Smooth muscle cell (in vitro differentiated cells): ENCODE measurements around the gene IGSF10. TPM values are rescaled to one million over a fixed set of nuclear protein-coding genes. Genes with fewer than 3 reads are reported as not detected.

Experiments used
- DNase-seq: peaks from one replicate; lab custom pipeline; 2025; ENCODE audit not compliant: unreplicated experiment; lab: John Stamatoyannopoulos, UW
- H2AFZ ChIP-seq: fragments of 200-600 bp; sonication (generic); 2 replicates; pipeline ENCODE4 v1.6.0; 2016; ENCODE audit warnings: antibody characterized with exemption, low read depth, mild to moderate bottlenecking
- H3F3A ChIP-seq: fragments of 200-600 bp; sonication (generic); 2 replicates; pipeline ENCODE4 v1.6.0; 2017; ENCODE audit warnings: antibody characterized with exemption, low read depth
- H3K27ac ChIP-seq: fragments of 200-600 bp; sonication (generic); 2 replicates; pipeline ENCODE4 v1.5.1; 2016; ENCODE audit warnings: low read depth, mild to moderate bottlenecking
- H3K27me3 ChIP-seq: fragments of 200-600 bp; sonication (generic); 2 replicates; pipeline ENCODE4 v1.6.1; 2016; ENCODE audit warnings: low read depth, mild to moderate bottlenecking
- H3K36me3 ChIP-seq: fragments of 200-600 bp; sonication (generic); 2 replicates; pipeline ENCODE4 v1.5.1; 2016; ENCODE audit warnings: low read depth
- H3K4me1 ChIP-seq: fragments of 200-600 bp; sonication (generic); 2 replicates; pipeline ENCODE4 v1.5.1; 2016; ENCODE audit warnings: low read depth
- H3K4me2 ChIP-seq: fragments of 200-600 bp; sonication (generic); 2 replicates; pipeline ENCODE4 v1.6.0; 2016; ENCODE audit warnings: mild to moderate bottlenecking
- H3K4me3 ChIP-seq: fragments of 200-600 bp; sonication (generic); 2 replicates; pipeline ENCODE4 v1.5.1; 2016; ENCODE audit warnings: mild to moderate bottlenecking
- H3K79me2 ChIP-seq: fragments of 200-600 bp; sonication (generic); 2 replicates; pipeline ENCODE4 v1.6.0; 2016; ENCODE audit warnings: low read depth, mild to moderate bottlenecking
- H3K9ac ChIP-seq: fragments of 200-600 bp; sonication (generic); 2 replicates; pipeline ENCODE4 v1.6.0; 2016; ENCODE audit warnings: low read depth
- H3K9me3 ChIP-seq: fragments of 200-600 bp; sonication (generic); replicated peaks from 2 replicates; pipeline ENCODE4 v1.5.1; 2016; ENCODE audit warnings: low read depth
- H4K20me1 ChIP-seq: fragments of 200-600 bp; sonication (generic); 2 replicates; pipeline ENCODE4 v1.6.0; 2016; ENCODE audit warnings: low read depth
- WGBS: methylation state at CpG from one replicate; pipeline ENCODE4 v1.1.7; 2016; ENCODE audit warnings: low lambda C conversion rate; 5-methylcytosine and 5-hydroxymethylcytosine counted together
- polyA plus RNA-seq: library from polyadenylated mRNA; unstranded; fragments of >200 nt; fragmentation: Nextera tagmentation; extraction: Ambion mirVana; gene quantifications from 2 replicates; pipeline ENCODE4 v1.2.1, GENCODE V29; 2016
- total RNA-seq: library from RNA; depleted of rRNA; stranded (reverse); fragments of >200 nt; gene quantifications from 2 replicates; pipeline ENCODE4 v1.2.3, GENCODE V29; 2014
- TF ChIP-seq, protein P1 (sequence below): fragments of 200-600 bp; sonication (generic); IDR thresholded peaks from 2 replicates; pipeline ENCODE4 v1.5.1; 2017; ENCODE audit warnings: borderline replicate concordance, mild to moderate bottlenecking, antibody characterized with exemption; ENCODE audit not compliant: insufficient read depth, poor library complexity, severe bottlenecking

Gene IGSF10
- total and polyA plus RNA-seq, 2 experiments from 2014 or later: 1.3 TPM; not detected in 1

DNA sequence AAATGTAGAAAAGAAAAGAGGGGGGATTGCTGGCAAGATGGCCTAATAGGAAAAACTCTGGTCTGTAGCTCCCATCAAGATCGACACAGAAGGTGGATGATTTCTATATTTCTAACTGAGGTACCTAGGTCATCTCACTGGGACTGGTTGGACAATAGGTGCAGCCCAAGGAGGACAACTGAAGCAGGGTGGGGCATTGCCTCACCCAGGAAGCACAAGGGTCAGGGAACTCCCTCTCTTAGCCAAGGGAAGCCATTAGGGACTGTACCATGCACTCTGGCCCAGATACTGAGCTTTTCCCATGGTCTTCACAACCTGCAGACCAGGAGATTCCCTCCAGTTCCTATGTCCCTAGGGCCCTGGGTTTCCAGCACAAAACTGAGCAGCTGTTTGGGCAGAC lies 22.6 kb upstream of the IGSF10 start:
- TF ChIP-seq, protein P1, sequence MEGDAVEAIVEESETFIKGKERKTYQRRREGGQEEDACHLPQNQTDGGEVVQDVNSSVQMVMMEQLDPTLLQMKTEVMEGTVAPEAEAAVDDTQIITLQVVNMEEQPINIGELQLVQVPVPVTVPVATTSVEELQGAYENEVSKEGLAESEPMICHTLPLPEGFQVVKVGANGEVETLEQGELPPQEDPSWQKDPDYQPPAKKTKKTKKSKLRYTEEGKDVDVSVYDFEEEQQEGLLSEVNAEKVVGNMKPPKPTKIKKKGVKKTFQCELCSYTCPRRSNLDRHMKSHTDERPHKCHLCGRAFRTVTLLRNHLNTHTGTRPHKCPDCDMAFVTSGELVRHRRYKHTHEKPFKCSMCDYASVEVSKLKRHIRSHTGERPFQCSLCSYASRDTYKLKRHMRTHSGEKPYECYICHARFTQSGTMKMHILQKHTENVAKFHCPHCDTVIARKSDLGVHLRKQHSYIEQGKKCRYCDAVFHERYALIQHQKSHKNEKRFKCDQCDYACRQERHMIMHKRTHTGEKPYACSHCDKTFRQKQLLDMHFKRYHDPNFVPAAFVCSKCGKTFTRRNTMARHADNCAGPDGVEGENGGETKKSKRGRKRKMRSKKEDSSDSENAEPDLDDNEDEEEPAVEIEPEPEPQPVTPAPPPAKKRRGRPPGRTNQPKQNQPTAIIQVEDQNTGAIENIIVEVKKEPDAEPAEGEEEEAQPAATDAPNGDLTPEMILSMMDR: no peak
- WGBS: 93% methylated on average over 1 of the region's 1 CpG
- Histone ChIP-seq H3K4me1 (no peaks in the 10 kb centered on the region), H3K4me3 (no peak overlapping the region), H3K79me2 (no peaks in the 10 kb centered on the region), H3K27me3 (no peaks in the 10 kb centered on the region), H2AFZ (no peak overlapping the region), H3K4me2 (no peak overlapping the region), H3K27ac (no peak overlapping the region), H3K36me3 (no peaks in the 10 kb centered on the region), H3F3A (no peaks in the 10 kb centered on the region), H3K9me3 (peaks cover 5% of the 10 kb centered on the region), H3K9ac (no peak overlapping the region), H4K20me1 (no peaks in the 10 kb centered on the region)
- no peak for DNase-seq

DNA sequence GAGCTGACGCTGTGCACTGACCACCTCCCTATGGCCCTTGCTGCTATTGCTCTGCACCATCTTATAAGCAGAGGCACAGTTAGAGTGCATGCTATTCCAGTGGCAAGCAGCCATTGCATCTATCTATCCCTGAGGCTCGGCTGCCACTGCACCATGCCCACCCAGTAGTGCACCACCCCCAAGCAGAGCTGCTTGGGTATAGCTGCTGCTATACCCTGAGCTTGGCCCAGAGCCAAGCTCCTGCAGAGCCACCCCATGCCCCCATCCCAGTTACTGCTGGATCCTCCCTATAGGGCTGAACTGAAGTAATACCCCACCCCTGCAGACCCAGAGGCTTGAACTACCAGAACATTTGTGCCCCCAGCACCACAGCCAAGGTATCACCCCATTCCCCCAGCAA lies 19.6 kb upstream of the IGSF10 start:
- Histone ChIP-seq H3K27me3 (no peaks in the 10 kb centered on the region), H4K20me1 (no peaks in the 10 kb centered on the region), H3K36me3 (no peaks in the 10 kb centered on the region), H3K9ac (no peak overlapping the region), H3K27ac (no peak overlapping the region), H3K4me1 (no peaks in the 10 kb centered on the region), H3K79me2 (no peaks in the 10 kb centered on the region), H3K4me2 (no peak overlapping the region), H3F3A (no peaks in the 10 kb centered on the region), H3K4me3 (no peak overlapping the region), H2AFZ (no peak overlapping the region), H3K9me3 (peaks cover 5% of the 10 kb centered on the region)
- no peak for DNase-seq
- 100% methylated on average over 2 of the region's 2 CpGs for WGBS
- TF ChIP-seq, protein P1: no peak

DNA sequence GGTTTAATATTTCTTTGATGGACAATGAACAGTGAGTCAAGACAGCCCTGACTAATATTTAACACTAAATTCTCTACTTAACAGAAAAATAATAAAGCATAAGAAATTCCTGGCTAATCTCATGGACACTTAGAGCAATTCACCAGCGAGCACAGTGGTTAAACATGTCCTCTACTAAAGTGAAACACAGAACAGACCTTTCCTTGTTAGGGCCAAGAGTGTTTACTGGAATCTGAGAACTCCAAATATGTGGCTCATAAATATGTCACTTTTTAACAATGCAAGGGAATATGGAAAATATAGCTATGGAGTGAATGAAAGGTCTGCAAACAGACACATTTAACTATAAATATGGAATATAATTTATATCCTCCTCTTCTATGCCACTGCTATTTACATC lies 18.6 kb upstream of the IGSF10 start:
- no peaks in the 10 kb centered on the region for H3K4me1 ChIP-seq
- H3K4me2 ChIP-seq: no peak overlapping the region
- H3K36me3 ChIP-seq: no peaks in the 10 kb centered on the region
- no peak overlapping the region for H3K9ac ChIP-seq
- no peak overlapping the region for H3K4me3 ChIP-seq
- no peaks in the 10 kb centered on the region for H3F3A ChIP-seq
- peaks cover 5% of the 10 kb centered on the region for H3K9me3 ChIP-seq
- no peak for DNase-seq
- no peaks in the 10 kb centered on the region for H3K79me2 ChIP-seq
- no peaks in the 10 kb centered on the region for H4K20me1 ChIP-seq
- 0% methylated on average over 1 of the region's 1 CpG for WGBS
- TF ChIP-seq, protein P1: no peak
- H3K27ac ChIP-seq: no peak overlapping the region
- no peaks in the 10 kb centered on the region for H3K27me3 ChIP-seq
- H2AFZ ChIP-seq: no peak overlapping the region

DNA sequence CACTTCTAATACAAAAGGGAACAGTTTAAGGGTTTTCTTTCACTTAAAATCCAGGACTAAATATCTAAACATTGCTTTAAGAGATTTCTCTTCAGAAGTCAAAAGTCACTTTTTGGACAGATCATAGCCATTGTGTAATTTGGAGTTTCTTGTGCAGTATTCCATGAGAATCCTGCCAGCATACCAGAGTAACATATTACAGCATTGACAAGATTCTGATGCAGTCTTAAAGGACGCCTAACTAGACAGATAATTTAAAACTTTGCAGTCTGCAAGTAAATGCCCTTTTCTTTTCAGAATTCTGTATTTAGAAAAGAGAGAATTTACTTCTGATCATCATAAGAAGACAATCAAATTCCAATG lies 17.5 kb upstream of the IGSF10 start:
- H3K79me2 ChIP-seq: no peaks in the 10 kb centered on the region
- no peaks in the 10 kb centered on the region for H3F3A ChIP-seq
- H4K20me1 ChIP-seq: no peaks in the 10 kb centered on the region
- no peak overlapping the region for H3K4me2 ChIP-seq
- H3K9me3 ChIP-seq: peaks cover 5% of the 10 kb centered on the region
- no peak overlapping the region for H3K9ac ChIP-seq
- no peaks in the 10 kb centered on the region for H3K4me1 ChIP-seq
- H2AFZ ChIP-seq: no peak overlapping the region
- no peaks in the 10 kb centered on the region for H3K27me3 ChIP-seq
- no peak for DNase-seq
- no peak overlapping the region for H3K27ac ChIP-seq
- no peaks in the 10 kb centered on the region for H3K36me3 ChIP-seq
- TF ChIP-seq, protein P1: no peak
- H3K4me3 ChIP-seq: no peak overlapping the region
- whole genome bisulfite sequencing: 5% methylated on average over 1 of the region's 1 CpG
